Measurements from ENCODE around the gene PREB.
A peak's percentile ranks its signal among the peaks of the same experiment; 100 is the strongest.
"Not testable (repeated sequence)": the region's sequence is repeated elsewhere in the genome, so short reads cannot be mapped to it uniquely, and the experiment has no call there.

PREB gene

DNA sequence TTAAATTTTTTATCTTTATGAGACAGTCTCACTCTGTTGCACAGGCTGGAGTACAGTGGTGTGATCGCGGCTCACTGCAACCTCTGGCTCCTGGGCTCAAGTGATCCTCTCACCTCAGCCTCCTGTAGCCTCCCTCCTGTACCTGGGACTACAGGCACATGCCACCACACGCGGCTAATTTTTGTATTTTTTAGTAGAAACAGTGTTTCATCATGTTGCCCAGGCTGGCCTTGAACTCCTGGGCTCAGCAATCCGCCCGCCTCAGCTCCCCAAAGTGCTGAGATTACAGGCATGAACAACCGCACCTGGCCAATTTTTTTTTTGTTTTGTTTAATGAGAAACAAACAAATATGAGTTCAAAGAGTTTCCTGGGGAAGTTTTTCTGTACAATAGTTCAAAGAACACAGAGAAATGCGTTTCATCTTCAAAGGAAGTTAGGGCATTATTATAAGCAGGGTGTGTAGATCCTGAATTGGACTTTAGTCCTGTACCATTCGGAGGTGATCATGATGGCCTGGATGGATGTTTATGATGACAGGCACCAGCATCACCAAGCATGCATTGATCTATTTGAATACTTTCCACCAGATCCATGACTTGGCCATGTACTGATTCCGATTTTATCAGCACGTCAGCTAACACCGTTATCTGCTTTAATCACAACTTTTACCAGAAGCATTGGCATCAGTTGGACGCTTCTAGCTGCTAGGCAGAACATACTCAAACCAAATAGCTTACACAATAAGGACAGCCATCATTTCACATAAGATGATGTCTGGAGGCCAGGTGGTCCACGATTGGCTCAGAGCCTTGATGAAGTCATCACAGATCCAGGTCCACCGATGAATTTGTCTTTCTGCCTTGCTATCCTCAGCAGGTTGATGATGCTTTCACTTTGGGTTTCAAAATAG, 43.3 kb upstream of the PREB start:
- TF ChIP-seq, protein P1, sequence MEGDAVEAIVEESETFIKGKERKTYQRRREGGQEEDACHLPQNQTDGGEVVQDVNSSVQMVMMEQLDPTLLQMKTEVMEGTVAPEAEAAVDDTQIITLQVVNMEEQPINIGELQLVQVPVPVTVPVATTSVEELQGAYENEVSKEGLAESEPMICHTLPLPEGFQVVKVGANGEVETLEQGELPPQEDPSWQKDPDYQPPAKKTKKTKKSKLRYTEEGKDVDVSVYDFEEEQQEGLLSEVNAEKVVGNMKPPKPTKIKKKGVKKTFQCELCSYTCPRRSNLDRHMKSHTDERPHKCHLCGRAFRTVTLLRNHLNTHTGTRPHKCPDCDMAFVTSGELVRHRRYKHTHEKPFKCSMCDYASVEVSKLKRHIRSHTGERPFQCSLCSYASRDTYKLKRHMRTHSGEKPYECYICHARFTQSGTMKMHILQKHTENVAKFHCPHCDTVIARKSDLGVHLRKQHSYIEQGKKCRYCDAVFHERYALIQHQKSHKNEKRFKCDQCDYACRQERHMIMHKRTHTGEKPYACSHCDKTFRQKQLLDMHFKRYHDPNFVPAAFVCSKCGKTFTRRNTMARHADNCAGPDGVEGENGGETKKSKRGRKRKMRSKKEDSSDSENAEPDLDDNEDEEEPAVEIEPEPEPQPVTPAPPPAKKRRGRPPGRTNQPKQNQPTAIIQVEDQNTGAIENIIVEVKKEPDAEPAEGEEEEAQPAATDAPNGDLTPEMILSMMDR (IDR thresholded peaks at IDR 0.05; ENCODE audit: low read depth, low read length): no peak
- no peak for DNase-seq
- H3K4me3 ChIP-seq (ENCODE audit: low read depth, low read length): no peak overlapping the region
- no peak overlapping the region for H3K27ac ChIP-seq
- no peaks in the 10 kb centered on the region for H3K9me3 ChIP-seq (ENCODE audit: severe bottlenecking)
- H3K27me3 ChIP-seq (ENCODE audit: insufficient read depth, low read depth, severe bottlenecking): no peaks in the 10 kb centered on the region
- no peaks in the 10 kb centered on the region for H3K36me3 ChIP-seq

DNA sequence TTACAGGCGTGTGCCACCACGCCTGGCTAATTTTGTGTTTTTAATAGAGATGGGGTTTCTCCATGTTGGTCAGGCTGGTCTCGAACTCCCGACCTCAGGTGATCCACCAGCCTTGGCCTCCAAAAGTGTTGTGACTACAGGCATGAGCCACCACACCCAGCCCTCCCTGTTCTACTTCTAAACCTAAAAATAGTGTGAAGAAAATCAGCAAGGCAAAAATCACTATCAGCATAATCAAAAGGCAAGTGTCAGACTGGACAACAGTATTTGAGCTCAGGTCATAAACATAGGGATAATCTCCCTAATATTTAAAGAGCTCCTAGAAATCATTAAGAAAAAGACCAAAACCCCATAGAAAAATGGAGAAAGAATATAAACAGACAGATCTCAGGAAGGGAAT, 41.3 kb upstream of the PREB start:
- not testable (repeated sequence) for H3K4me3 ChIP-seq (ENCODE audit: low read depth, low read length); H3K9me3 ChIP-seq (ENCODE audit: severe bottlenecking); H3K27ac ChIP-seq; DNase-seq; H3K27me3 ChIP-seq (ENCODE audit: insufficient read depth, low read depth, severe bottlenecking); H3K36me3 ChIP-seq

DNA sequence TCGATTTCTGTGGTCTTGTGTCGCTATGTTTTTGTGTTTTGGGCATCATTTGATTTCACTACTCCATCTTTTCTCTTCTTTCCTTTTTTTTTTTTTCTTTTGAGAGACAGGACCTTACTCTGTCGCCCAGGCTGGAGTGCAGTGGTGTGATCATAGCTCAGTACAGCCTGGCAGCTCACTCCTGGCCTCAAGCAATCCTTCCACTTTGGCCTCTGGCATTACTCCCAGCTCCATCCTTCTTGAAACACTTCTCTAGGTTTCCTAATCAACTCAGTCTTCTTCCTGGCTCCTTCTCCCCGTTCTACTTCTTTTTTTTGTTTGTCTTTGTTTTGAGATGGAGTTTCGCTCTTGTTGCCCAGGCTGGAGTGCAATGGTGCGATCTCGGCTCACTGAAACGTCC, 40.9 kb upstream of the PREB start:
- no peaks in the 10 kb centered on the region for H3K36me3 ChIP-seq
- H3K27me3 ChIP-seq (ENCODE audit: insufficient read depth, low read depth, severe bottlenecking): no peaks in the 10 kb centered on the region

DNA sequence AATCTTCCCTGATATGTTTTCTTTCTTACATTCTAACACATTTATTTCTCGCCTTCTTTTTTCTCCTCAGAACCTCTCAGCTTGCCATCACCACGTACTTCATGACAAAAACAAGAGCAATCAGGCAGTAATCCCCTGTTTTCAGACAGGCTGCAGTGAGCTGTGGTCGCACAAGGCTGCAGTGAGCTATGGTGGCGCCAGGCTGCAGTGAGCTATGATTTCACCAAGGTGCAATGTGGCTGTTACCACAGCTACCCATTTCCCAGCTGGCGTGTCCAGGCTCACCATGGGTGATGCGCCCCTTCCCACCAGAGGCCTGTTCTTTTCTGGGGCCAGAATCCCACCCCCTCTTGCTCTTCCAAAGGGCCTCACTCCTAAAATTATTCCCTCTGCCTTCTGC, 40.2 kb upstream of the PREB start:
- TF ChIP-seq, protein P1 (IDR thresholded peaks at IDR 0.05; ENCODE audit: low read depth, low read length): peak; percentile 37; the same call in 1 of the 2 replicates
- peak overlapping the region; percentile 13 for H3K4me3 ChIP-seq (ENCODE audit: low read depth, low read length)
- DNase-seq: peak; percentile 64
- H3K9me3 ChIP-seq (ENCODE audit: severe bottlenecking): no peaks in the 10 kb centered on the region
- H3K27me3 ChIP-seq (ENCODE audit: insufficient read depth, low read depth, severe bottlenecking): no peaks in the 10 kb centered on the region
- peak overlapping the region; percentile 16; the same call in 1 of the 2 replicates for H3K27ac ChIP-seq
- H3K36me3 ChIP-seq: no peaks in the 10 kb centered on the region

More for the DNA sequence above, 40.9 kb upstream of the PREB start:
- TF ChIP-seq, protein P1 (IDR thresholded peaks at IDR 0.05; ENCODE audit: low read depth, low read length): no peak
- no peak for DNase-seq
- Histone ChIP-seq H3K4me3 (ENCODE audit: low read depth, low read length) (no peak overlapping the region), H3K27ac (no peak overlapping the region), H3K9me3 (ENCODE audit: severe bottlenecking) (no peaks in the 10 kb centered on the region)

DNA sequence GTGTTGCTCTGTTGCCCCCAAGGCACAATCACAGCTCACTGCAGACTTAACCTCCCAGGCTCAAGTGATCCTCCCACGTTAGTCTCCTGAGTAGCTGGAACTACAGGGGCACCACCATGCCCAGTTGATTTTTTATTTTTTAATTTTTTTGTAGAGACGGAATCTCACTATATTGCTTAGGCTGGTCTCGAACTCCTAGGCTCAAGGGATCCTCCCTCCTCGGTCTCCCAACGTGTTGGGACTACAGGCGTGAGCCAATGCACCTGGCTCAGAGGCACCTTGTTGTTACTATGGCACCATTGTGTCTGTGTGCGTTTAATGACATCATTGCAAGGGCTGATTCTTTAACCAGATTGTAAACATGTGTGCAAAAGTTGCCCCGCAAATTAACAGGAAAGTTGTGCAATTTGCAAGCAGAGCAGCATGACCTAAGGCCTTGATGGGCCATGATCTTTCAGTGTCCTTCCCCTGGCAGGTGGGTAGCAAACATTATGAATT, 37.0 kb upstream of the PREB start:
- DNase-seq: no peak
- H3K36me3 ChIP-seq: no peaks in the 10 kb centered on the region
- TF ChIP-seq, protein P1 (IDR thresholded peaks at IDR 0.05; ENCODE audit: low read depth, low read length): no peak
- no peak overlapping the region for H3K4me3 ChIP-seq (ENCODE audit: low read depth, low read length)
- no peaks in the 10 kb centered on the region for H3K27me3 ChIP-seq (ENCODE audit: insufficient read depth, low read depth, severe bottlenecking)
- H3K27ac ChIP-seq: no peak overlapping the region
- H3K9me3 ChIP-seq (ENCODE audit: severe bottlenecking): no peaks in the 10 kb centered on the region

DNA sequence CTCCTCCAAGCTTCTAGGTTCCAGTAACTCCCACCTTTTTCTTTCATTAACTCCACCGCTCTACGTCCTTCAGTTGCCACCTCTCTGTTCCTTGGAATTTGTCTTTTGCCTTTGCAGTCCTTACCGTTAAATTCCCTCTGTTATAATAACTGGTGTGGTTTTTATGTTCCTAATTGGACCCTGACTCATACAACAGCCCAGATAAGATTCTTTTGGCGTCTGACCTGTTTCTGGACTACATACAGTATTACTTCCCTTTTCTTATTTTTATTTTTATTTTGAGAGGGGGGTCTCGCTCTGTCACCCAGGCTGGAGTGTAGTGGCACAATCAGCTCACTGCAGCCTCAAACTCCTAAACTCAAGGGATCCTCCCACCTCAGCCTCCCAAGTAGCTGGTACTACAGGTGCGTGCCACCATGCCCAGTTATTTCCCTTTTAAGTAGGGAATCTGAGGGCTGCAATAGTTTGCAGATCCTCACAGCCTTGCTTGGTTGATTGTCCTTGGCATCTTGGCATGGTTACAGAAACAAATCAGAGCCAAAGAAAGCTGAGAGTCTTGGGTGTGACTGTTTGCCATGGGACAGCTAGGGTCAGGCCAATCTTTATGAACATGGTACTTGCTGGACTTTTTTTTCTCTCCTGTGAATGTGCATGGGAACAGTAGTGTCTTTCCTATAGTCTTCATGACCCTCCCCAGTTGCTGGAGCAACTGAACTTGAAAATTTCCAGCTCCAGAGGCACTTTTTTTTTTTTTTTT, 36.3 kb upstream of the PREB start:
- H3K27me3 ChIP-seq (ENCODE audit: insufficient read depth, low read depth, severe bottlenecking): no peaks in the 10 kb centered on the region
- no peaks in the 10 kb centered on the region for H3K9me3 ChIP-seq (ENCODE audit: severe bottlenecking)
- no peak overlapping the region for H3K27ac ChIP-seq
- TF ChIP-seq, protein P1 (IDR thresholded peaks at IDR 0.05; ENCODE audit: low read depth, low read length): no peak
- no peak overlapping the region for H3K4me3 ChIP-seq (ENCODE audit: low read depth, low read length)
- no peak for DNase-seq
- no peaks in the 10 kb centered on the region for H3K36me3 ChIP-seq

All from WERI-Rb-1 (cell line).